Brain pericyte (primary cell): Measurements from ENCODE around the gene DUSP22.

Experiments
- DNase-seq: peaks from one replicate; pipeline ENCODE4 v3.0.0-alpha.2; 2012; ENCODE audit warnings: low read depth, low spot score

DUSP22 gene

DNA sequence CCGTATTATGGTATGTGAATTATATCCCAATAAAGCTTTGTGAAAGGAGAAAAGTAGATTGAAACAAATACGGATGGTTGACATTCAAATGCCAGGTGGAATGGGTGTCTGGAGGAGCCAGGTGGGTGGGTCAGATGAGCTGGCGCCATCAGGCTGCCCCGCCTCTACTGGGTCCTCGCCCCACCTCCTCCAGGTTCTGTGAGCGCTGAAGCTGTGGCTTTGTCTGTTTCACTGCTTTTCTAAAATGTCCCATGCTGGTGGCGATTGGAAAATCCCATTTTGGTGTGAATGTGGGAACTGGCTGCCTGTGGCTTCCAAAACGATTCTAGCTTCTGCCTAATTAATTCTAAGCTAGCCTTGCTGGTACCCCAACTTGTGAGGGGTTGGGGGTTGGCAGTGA lies 16.5 kb downstream of the DUSP22 start:
- no peak for DNase-seq

DNA sequence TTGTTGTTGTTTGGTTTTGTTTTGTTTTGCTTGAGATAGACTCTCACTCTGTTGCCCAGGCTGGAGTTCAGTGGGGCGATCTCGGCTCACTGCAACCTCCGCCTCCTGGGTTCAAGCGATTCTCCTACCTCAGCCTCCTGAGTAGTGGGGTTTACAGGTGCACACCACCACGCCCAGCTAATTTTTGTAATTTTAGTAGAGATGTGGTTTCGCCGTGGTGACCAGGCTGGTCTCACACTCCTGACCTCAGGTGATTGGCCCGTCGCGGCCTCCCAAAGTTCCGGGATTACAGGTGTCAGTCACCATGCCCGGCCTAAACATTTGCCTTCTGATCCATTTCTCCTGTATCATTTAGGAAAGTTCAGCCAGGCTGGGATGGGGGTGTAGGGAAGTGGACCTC lies 17.7 kb downstream of the DUSP22 start:
- DNase-seq = no peak

DNA sequence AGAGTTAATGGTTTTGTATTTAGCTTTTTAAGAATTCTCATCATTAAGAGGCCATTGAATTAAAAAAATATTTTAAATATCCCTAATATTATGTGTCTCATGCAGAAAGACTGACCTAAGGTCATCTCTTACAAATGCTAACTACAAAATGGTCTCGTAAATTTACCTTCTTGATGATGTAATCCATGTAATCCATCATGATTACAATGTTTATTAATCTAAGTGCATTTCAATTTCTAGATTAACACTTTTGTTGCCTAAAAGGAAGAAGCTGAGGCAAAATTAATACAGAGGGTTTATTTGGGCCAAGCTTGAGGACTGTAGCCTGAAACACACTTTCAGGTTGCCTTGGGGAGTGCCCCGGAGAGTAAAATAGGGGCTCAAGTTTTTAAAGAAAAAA lies 18.4 kb downstream of the DUSP22 start:
- no peak for DNase-seq

GRCh38 chr6:311679-312220 lies 19.5 kb downstream of the DUSP22 start:
- DNase-seq = no peak

DNA sequence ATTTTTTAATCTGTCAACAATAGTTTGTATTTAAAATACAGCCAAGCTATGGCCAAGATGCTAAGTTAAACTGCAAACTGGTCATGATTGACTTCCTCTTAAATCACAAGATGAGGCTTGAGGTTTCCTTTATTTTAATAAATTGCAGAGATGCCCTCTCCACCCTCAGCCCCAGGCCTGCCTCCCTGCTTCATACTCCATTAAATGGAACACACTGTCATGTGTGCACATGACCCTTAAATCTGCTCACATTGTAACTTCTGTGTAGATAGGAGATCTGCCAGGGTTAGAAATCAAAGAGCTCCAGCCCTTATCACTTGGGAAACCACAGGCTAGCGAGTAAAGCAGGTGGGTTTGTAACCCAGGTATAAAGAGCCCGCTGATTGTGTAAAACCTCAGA lies 20.8 kb downstream of the DUSP22 start:
- no peak for DNase-seq

DNA sequence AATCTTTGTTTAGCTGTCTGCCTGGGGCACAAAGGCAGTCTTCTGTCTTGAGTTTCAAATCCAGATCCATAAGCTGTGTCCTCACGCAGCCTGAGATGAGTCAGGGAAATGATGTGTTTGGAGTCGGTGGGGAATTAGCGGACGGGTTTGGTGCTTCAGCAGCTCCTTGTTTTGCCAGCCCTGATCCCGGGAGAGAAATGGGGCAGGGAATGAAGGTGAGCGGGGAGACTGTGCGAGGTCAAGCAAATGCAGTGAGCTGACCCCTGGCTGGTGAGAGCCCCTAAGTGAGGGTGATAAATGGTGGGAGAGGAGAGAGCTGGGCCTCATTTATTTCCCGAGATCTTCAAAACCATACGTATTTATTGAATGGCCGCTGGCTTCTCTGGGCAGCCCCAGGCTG lies 21.6 kb downstream of the DUSP22 start:
- DNase-seq = no peak

DNA sequence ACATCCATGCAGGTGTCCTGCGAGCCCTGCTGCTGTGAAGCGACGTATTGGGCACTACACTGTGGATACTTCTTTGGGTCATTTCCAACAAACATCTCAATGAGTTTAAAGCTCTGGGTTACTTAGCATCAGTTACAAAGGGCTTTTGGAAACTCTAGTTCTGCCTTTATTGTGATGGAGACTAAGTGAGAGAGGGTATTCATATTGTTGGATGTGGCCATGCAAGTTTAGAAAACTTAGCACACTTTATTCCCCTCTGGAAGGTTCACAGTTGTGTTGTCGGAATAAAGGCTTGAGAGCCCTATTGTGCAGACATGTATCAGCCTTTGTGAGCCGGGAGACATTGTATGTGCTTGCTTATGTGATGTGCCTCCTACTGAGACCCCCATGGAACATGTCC lies 22.1 kb downstream of the DUSP22 start:
- no peak for DNase-seq

- DNase-seq = no peak
These were observed 22.9 kb downstream of the DUSP22 start for GRCh38 chr6:315226-315625.

- DNase-seq = no peak
These were observed 23.9 kb downstream of the DUSP22 start for GRCh38 chr6:315921-316752.

GRCh38 chr6:316753-317038 lies 24.4 kb downstream of the DUSP22 start:
- DNase-seq = no peak

DNA sequence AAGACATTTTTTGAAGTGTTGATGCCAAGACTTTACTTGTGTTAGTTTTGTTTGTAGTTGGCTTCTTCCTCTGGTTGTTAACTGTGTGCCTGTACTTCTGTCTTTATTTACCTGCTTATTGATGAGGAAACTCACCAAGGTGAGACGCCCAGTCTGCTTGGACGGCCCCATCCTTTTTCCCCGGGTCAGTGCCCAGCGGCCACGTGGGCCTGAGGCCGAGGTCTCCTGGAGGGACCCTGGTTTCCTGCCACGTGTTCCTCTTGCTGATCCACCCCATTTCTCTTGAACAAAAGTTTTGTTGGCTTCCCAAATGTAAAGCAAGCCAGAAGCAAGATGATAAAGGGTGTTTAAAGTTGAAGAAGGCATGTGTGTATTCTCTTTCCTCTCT lies 24.8 kb downstream of the DUSP22 start:
- no peak for DNase-seq

- no peak for DNase-seq
These were observed 25.3 kb downstream of the DUSP22 start for GRCh38 chr6:317448-318144.

GRCh38 chr6:318243-318890 lies 26.1 kb downstream of the DUSP22 start:
- no peak for DNase-seq

DNA sequence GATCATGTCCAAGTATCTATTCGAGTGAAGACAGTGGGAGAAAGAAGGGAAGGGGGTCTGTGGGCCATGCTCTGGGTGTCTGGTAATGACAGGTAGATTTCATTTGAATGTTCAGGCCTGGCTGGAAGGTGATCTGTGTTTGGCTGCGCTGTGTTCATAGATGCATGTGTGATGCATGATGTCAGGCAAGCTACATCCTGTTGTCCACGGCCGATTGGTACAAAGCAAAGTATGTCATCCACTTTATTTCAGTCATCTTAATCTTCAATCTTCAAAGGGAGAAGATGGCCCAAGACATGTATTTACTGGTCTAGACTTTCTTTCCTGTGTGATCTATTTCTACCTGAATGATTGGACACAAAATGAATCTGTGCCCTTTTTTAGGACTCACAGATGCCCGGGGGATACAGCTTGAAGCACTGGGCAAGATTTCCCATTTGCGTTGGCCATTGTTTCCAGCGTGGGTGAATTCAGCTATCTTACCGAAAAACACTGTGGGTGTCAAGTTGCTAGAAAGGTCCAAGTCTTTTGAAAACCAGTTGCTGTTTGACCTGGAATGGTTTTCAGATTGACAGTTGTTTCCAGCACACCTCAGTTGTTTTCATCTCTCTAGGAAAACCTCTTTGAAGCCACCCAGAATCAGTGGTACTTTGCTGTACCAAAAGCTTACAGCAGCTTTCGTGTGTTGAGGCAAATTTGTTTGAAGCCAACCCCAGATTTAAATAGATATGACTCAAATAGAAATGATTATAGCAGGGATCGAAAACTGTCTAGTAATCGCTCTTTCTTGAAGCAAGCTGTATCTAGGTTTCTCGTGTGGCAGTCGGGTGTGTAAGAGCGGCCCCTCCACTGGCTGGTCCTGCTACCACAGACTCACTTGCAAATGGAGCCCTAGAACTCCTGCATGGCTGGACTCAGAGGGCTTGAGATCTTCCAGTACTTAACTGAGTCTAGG lies 27.2 kb downstream of the DUSP22 start:
- no peak for DNase-seq

DNA sequence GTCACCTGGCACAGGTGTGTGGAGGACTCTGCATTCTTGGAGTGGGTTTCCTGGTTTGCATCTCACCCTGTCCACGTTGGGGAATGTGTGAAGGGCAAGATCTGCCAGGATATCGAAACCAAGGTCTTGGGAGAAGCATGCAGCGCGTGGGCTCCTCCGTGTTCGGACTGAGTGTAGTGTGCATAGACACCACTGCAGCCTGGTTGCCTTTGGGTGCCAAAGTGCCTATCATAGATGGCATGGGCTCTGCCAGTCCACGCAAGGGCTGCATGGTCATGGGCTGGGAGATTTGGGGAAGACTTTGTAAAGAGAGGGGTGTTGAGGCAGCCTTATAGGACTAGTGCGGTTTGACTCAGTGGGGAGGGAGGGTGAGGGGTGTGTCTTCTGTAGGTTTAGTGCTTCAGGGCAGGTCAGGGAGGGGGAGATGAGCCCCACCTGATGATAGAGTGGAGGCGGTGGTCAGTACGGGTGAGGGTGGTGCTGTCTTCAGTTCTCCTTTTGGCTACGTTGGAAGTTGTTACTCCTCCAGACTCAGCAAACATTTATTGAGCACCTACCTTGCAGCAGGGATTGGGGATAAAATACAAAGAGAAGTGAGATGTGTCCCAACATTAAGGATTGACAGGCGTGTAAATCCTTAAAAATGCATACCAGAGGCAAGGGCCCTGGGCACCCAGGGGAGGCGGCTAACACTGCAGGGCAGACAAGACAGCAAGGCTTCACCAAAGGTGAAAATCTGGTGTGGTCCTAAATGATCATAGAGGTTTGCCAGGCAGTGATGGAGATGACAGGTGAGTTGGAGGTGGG lies 28.3 kb downstream of the DUSP22 start:
- DNase-seq = no peak

GRCh38 chr6:321158-321438 lies 28.8 kb downstream of the DUSP22 start:
- DNase-seq = no peak

GRCh38 chr6:321536-322258 lies 29.4 kb downstream of the DUSP22 start:
- DNase-seq = no peak

- no peak for DNase-seq
These were observed 30.1 kb downstream of the DUSP22 start for GRCh38 chr6:322259-322930.

- no peak for DNase-seq
These were observed 30.8 kb downstream of the DUSP22 start for GRCh38 chr6:322940-323729.
